Sciatic nerve (tissue), 2 donors: ENCODE data around the gene TMEM125. TPM values are rescaled to one million over a fixed set of nuclear protein-coding genes. Genes with fewer than 3 reads are reported as not detected.
A peak's percentile ranks its signal among the peaks of the same experiment; 100 is the strongest.

Experiments
- ATAC-seq: fragments of 200-7000 bp; cut with Tn5 transposase; one replicate; pipeline ENCODE4 v1.9.1; 2020; ENCODE audit warnings: mild to moderate bottlenecking, moderate library complexity
- DNase-seq: peaks from one replicate; pipeline ENCODE4 v3.0.0-alpha.2; 2020; ENCODE audit warnings: low spot score
- intact Hi-C: fragments of 100-400 bp; cut with DNase I; formaldehyde crosslinking; loops from one replicate; pipeline ENCODE4 v1.14.2; 2022
- total RNA-seq: library from RNA; stranded (reverse); fragmentation: NEBNext Ultra II Directional; extraction: Animal tissue kit (Norgen Biotek cat#: 25700); gene quantifications from one replicate; pipeline ENCODE4 v1.2.1, GENCODE V29; 2021
- donor health status: DM: no; HTN: no; CAD: no.
- donor health status: DM: no; HTN: no; CAD: no.

TMEM125 gene
- total RNA-seq, 1 donor from 2014 or later: 3.2 TPM

- intact Hi-C loops: no loop called here
- peak; percentile 50 for DNase-seq
- ATAC-seq: peak; percentile 29
These were observed 49.0 kb downstream of the TMEM125 start for GRCh38 chr1:43318831-43319230.

GRCh38 chr1:43319288-43319687 is 49.5 kb downstream of the TMEM125 start:
- intact Hi-C loops: no loop called here
- DNase-seq (peak; percentile 19), ATAC-seq (peak; percentile 12)

- no peak for ATAC-seq
- peak; percentile 30 for DNase-seq
- intact Hi-C loops: no loop called here
These were observed 50.0 kb downstream of the TMEM125 start for GRCh38 chr1:43319766-43320165.

DNA sequence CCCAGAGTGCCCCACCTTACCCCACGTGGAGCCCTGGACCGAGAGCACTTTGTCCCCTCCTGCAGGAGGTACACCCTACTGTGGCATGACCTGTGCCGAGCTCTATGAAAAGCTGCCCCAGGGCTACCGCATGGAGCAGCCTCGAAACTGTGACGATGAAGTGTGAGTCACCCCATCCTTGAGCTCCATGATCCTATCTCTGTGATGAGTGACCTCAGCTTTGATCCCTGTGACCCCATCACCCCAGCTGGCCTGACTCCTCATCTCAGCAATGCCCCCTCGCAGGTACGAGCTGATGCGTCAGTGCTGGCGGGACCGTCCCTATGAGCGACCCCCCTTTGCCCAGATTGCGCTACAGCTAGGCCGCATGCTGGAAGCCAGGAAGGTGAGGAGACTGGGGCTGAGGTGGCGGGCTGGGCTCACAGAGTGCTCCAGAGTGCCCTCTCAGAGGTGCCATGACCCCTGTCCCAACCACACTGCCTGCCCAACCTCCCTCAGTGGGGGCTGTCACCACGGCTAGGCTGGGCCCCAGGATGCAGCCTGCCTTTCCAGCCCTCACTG is 51.6 kb downstream of the TMEM125 start:
- DNase-seq (peak; percentile 49), ATAC-seq (no peak)
- intact Hi-C loops: no loop called here

DNA sequence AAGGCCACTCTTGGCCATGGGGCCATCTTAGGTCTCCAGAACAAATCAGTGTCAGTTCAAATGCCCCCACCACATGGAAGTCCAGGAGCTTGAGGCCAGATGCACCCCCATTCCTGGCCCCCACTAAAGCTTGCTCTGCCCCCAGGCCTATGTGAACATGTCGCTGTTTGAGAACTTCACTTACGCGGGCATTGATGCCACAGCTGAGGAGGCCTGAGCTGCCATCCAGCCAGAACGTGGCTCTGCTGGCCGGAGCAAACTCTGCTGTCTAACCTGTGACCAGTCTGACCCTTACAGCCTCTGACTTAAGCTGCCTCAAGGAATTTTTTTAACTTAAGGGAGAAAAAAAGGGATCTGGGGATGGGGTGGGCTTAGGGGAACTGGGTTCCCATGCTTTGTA is 52.7 kb downstream of the TMEM125 start:
- no peak for ATAC-seq
- peak; percentile 19 for DNase-seq
- intact Hi-C loops: no loop called here

Other genes starting within 250 kb of the TMEM125 start
- 32.7 TPM for gene EBNA1BP2, start 97.7 kb upstream of the TMEM125 start, total RNA-seq
- gene CFAP57, start 97.7 kb upstream of the TMEM125 start, total RNA-seq: 0.31 TPM
- gene C1orf210, start 15.6 kb downstream of the TMEM125 start, total RNA-seq: not detected
- 58.0 TPM for gene TIE1, start 31.0 kb downstream of the TMEM125 start, total RNA-seq
- 0.40 TPM for gene MPL, start 67.8 kb downstream of the TMEM125 start, total RNA-seq
- gene CDC20, start 89.0 kb downstream of the TMEM125 start, total RNA-seq: 1.9 TPM
- 72.4 TPM for gene ELOVL1, start 98.0 kb downstream of the TMEM125 start, total RNA-seq
- 30.8 TPM for gene MED8, start 119.8 kb downstream of the TMEM125 start, total RNA-seq
- 86.6 TPM for gene SZT2, start 119.9 kb downstream of the TMEM125 start, total RNA-seq
- 63.6 TPM for gene HYI, start 183.9 kb downstream of the TMEM125 start, total RNA-seq